ENCODE measurements around the gene SLC25A52. TPM values are rescaled to one million over a fixed set of nuclear protein-coding genes. Genes with fewer than 3 reads are reported as not detected.

SLC25A52 gene
- total and polyA plus RNA-seq, 2 donors (not counting 3 experiments of a cell fraction or from before 2014, with no cell fraction given): 0.06 TPM; not detected in 1

DNA sequence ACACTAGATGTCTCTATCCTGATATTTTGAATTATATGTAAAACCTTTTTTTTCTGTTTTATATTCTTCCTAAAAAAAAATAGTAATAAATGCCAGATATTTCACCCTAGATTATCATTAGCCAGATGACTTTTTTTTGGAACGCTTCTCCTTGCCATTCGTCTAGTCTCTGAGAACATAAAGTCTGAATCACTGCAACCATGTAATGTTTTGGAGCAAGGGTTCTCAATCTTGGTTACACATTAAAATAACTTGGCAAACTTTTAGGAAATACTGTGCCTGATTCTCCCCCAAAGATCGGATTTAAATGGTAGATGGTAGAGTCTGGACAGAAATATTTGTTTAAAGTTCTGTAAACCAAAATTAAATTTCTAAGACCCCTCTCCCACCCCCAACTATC is 21.0 kb downstream of the SLC25A52 start:
- intact Hi-C loops (cut with micrococcal nuclease) (loop anchor here (5.0 kb wide), 1 partner anchor 78 kb away; no protein-coding TSS in a partner anchor), dilution Hi-C loops (cut with MboI; ENCODE audit: extremely low pct_ligation_motif_present, low sequenced_read_pairs) (no loop called here)
- Histone ChIP-seq H3K27ac (ENCODE audit: insufficient read depth, low read depth, low read length) (no peak overlapping the region), H3K4me2 (ENCODE audit: insufficient read depth, low read length) (no peak overlapping the region), H3K9me1 (replicated peaks; ENCODE audit: control insufficient read depth, extremely low read depth, insufficient read depth, low read length) (no peaks in the 10 kb centered on the region), H4K20me1 (replicated peaks; ENCODE audit: control insufficient read depth, extremely low read depth, insufficient read depth, low read length) (no peaks in the 10 kb centered on the region), H3K9me3 (replicated peaks; ENCODE audit: control insufficient read depth, insufficient read depth, low read length) (no peaks in the 10 kb centered on the region), H3K36me3 (ENCODE audit: control insufficient read depth in 2 of 2, extremely low read depth in 1 of 2, insufficient read depth in 2 of 2, low read length in 2 of 2) (no peaks in the 10 kb centered on the region), H3K27me3 (ENCODE audit: control insufficient read depth in 2 of 2, insufficient read depth in 2 of 2, low read length in 2 of 2) (no peaks in the 10 kb centered on the region), H3K4me1 (ENCODE audit: control insufficient read depth, extremely low read depth, insufficient read depth, low read length) (no peaks in the 10 kb centered on the region), H3K79me2 (ENCODE audit: control insufficient read depth, insufficient read depth, low read length) (no peaks in the 10 kb centered on the region), H3K4me3 (replicated peaks in 1 of 3; ENCODE audit: insufficient read depth in 1 of 3, low read depth in 1 of 3, low read length in 3 of 3) (no peak overlapping the region), H3K9ac (replicated peaks; ENCODE audit: extremely low read depth, insufficient read depth, low read length) (no peak overlapping the region), H2AFZ (ENCODE audit: low read depth, low read length) (no peak overlapping the region)
- FAIRE-seq (no peak), DNase-seq (ENCODE audit: low read depth, low spot score) (no peak)
- ChIA-PET CTCF (interaction anchor here (2.5 kb wide), 1 partner anchor 183 kb away, joined by 10 read pairs; no protein-coding TSS in a partner anchor), POLR2A (no interaction called here)
- no peak for TF ChIP-seq POLR2AphosphoS5 (IDR thresholded peaks at IDR 0.05; ENCODE audit: insufficient read depth, low read depth, low read length)
- TF ChIP-seq JUN (IDR thresholded peaks at IDR 0.05; ENCODE audit: borderline replicate concordance, insufficient read depth, insufficient read length, low read depth): no peak
- TF ChIP-seq MYC (IDR thresholded peaks at IDR 0.05; ENCODE audit: low read depth, low read length): no peak
- TF ChIP-seq FOS (IDR thresholded peaks at IDR 0.05; ENCODE audit: borderline replicate concordance, insufficient read depth, low read length): no peak
- no TSS peak for BruUV-seq (replicated peaks)

DNA sequence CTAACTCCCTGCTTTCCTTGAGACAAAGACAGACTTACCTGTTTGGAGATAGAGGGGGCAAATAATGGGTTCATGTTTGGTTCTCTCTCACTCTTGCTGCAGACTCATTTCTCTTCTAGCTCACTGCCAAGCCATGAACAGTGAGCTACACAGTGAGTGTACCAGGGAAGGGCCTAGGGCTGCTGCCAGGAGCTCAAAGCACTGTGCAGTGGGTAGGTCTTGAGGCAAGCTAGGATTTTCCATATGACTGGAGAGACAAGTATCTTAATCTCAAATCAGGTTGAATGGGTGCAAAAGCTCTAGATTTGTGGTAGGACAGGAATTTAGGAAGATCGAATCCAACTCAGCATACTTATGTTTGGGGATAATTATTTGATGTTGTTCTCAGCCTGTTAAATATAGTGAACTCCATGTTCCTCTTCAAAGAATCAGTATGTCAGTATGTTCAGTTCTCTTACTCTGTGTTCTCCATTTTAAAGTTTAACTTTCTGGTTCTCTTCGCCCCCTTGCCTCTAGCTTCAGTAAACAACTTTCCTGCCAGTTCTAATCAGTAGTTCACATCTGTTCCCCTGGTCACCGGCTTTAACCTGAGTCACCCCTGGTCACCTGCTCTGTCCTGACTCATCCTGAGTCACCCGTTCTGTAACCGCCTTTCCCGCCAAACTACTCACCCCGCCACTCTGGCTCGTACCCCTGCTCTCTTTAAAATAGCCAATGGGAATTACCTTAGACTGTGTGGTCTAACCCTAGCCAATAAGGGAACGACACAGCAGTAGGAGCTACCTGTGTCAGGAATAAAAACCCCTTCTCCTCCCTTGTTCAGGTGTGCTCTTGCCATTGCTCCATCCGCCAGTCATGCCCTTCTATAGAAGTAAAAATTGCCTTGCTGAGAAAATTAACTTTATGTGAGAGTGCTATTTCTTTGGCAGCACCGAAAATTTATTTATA is 21.9 kb downstream of the SLC25A52 start:
- BruUV-seq (replicated peaks): no TSS peak
- dilution Hi-C loops (cut with MboI; ENCODE audit: extremely low pct_ligation_motif_present, low sequenced_read_pairs) (no loop called here), intact Hi-C loops (cut with micrococcal nuclease) (no loop called here)
- DNase-seq (ENCODE audit: low read depth, low spot score): no peak
- H3K27me3 ChIP-seq (ENCODE audit: control insufficient read depth in 2 of 2, insufficient read depth in 2 of 2, low read length in 2 of 2): no peaks in the 10 kb centered on the region
- H3K4me2 ChIP-seq (ENCODE audit: insufficient read depth, low read length): no peak overlapping the region
- H4K20me1 ChIP-seq (replicated peaks; ENCODE audit: control insufficient read depth, extremely low read depth, insufficient read depth, low read length): no peaks in the 10 kb centered on the region
- no peak overlapping the region for H3K4me3 ChIP-seq (replicated peaks in 1 of 3; ENCODE audit: insufficient read depth in 1 of 3, low read depth in 1 of 3, low read length in 3 of 3)
- no peaks in the 10 kb centered on the region for H3K36me3 ChIP-seq (ENCODE audit: control insufficient read depth in 2 of 2, extremely low read depth in 1 of 2, insufficient read depth in 2 of 2, low read length in 2 of 2)
- H3K9ac ChIP-seq (replicated peaks; ENCODE audit: extremely low read depth, insufficient read depth, low read length): no peak overlapping the region
- H3K9me1 ChIP-seq (replicated peaks; ENCODE audit: control insufficient read depth, extremely low read depth, insufficient read depth, low read length): no peaks in the 10 kb centered on the region
- H3K79me2 ChIP-seq (ENCODE audit: control insufficient read depth, insufficient read depth, low read length): no peaks in the 10 kb centered on the region
- no peaks in the 10 kb centered on the region for H3K9me3 ChIP-seq (replicated peaks; ENCODE audit: control insufficient read depth, insufficient read depth, low read length)
- H3K27ac ChIP-seq (ENCODE audit: insufficient read depth, low read depth, low read length): no peak overlapping the region
- ChIA-PET POLR2A (no interaction called here), CTCF (interaction anchor here (0.8 to 2.5 kb wide), 7 partner anchors 9 to 238 kb away, joined by 3 to 12 read pairs (median 7); no protein-coding TSS in a partner anchor)
- TF ChIP-seq POLR2A (IDR thresholded peaks at IDR 0.05; ENCODE audit: low read depth, low read length) (no peak), POLR2AphosphoS5 (IDR thresholded peaks at IDR 0.05; ENCODE audit: insufficient read depth, low read depth, low read length) (no peak), FOS (IDR thresholded peaks at IDR 0.05; ENCODE audit: borderline replicate concordance, insufficient read depth, low read length) (no peak), EZH2 (IDR thresholded peaks at IDR 0.05; ENCODE audit: borderline replicate concordance, low read depth, low read length, severe bottlenecking) (no peak), MYC (IDR thresholded peaks at IDR 0.05; ENCODE audit: low read depth, low read length) (no peak), JUN (IDR thresholded peaks at IDR 0.05; ENCODE audit: borderline replicate concordance, insufficient read depth, insufficient read length, low read depth) (no peak), MAX (IDR thresholded peaks at IDR 0.05; ENCODE audit: insufficient read depth, insufficient read length) (no peak), GATA2 (IDR thresholded peaks at IDR 0.05; ENCODE audit: insufficient read depth, insufficient read length, low read depth, low read length) (no peak)
- TF ChIP-seq, protein P1, sequence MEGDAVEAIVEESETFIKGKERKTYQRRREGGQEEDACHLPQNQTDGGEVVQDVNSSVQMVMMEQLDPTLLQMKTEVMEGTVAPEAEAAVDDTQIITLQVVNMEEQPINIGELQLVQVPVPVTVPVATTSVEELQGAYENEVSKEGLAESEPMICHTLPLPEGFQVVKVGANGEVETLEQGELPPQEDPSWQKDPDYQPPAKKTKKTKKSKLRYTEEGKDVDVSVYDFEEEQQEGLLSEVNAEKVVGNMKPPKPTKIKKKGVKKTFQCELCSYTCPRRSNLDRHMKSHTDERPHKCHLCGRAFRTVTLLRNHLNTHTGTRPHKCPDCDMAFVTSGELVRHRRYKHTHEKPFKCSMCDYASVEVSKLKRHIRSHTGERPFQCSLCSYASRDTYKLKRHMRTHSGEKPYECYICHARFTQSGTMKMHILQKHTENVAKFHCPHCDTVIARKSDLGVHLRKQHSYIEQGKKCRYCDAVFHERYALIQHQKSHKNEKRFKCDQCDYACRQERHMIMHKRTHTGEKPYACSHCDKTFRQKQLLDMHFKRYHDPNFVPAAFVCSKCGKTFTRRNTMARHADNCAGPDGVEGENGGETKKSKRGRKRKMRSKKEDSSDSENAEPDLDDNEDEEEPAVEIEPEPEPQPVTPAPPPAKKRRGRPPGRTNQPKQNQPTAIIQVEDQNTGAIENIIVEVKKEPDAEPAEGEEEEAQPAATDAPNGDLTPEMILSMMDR (IDR thresholded peaks at IDR 0.05; ENCODE audit: extremely low read depth in 1 of 2, insufficient read depth in 1 of 2, low read depth in 1 of 2, low read length in 2 of 2): no peak
- no peak overlapping the region for H2AFZ ChIP-seq (ENCODE audit: low read depth, low read length)
- H3K4me1 ChIP-seq (ENCODE audit: control insufficient read depth, extremely low read depth, insufficient read depth, low read length): no peaks in the 10 kb centered on the region
- no peak for FAIRE-seq
